ENCODE results near the gene CDC25C.
"Not testable (repeated sequence)": the region's sequence is repeated elsewhere in the genome, so short reads cannot be mapped to it uniquely, and the experiment has no call there.

The CDC25C gene

DNA sequence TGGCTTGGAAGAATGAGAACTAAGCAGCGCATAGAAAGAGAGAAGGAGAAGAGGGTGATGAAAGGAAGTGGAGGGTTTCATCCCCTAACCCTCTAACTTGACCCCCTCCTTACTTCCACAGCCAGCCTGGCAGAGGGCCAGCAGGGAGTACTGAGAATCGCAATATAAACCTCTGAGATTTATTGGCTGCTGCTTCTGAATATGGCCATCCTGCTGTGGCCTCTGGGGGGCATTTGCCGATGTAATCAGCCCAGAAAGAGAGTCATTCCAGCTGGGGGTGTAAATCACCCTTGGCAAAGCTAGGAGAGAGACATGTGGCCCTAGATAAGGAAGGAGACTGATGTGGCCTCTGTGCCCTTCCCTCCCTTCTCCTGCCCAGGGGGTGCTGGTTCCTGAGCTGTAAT, 56.2 kb downstream of the CDC25C start:
- no peak for DNase-seq (ENCODE audit: low read depth)

GRCh38 chr5:138274189-138274853, 57.3 kb downstream of the CDC25C start, which contains the start of gene GFRA3:
GFRA3 (minus strand) TSS chr5:138274621; CDS start chr5:138274424, 197 bp downstream.
- no peak for DNase-seq (ENCODE audit: low read depth)

GRCh38 chr5:138273834-138274188, 57.8 kb downstream of the CDC25C start:
- no peak for DNase-seq (ENCODE audit: low read depth)

GRCh38 chr5:138272681-138273080, 58.9 kb downstream of the CDC25C start:
- no peak for DNase-seq (ENCODE audit: low read depth)

GRCh38 chr5:138271281-138271680, 60.3 kb downstream of the CDC25C start:
- no peak for DNase-seq (ENCODE audit: low read depth)

DNA sequence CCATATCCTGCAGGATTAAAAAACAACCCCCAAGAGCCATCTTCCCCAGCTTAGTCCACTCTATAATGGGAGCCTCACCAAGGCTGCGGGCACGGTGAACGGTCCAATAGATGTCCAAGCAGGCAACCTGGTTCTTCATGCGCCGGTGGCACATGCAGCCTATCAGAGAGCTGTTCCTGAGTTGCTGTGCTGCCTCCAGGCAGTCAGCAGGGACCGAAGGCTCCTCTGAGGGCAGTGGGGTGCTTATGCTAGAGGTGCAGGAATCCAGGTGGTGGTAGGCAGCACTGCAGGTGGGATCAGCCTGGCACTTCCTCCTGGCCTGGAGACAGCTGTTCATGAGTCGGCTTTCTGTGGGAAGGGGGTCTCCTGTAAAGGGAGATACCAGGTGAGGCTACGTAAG, 67.4 kb downstream of the CDC25C start:
- no peak for DNase-seq (ENCODE audit: low read depth)

DNA sequence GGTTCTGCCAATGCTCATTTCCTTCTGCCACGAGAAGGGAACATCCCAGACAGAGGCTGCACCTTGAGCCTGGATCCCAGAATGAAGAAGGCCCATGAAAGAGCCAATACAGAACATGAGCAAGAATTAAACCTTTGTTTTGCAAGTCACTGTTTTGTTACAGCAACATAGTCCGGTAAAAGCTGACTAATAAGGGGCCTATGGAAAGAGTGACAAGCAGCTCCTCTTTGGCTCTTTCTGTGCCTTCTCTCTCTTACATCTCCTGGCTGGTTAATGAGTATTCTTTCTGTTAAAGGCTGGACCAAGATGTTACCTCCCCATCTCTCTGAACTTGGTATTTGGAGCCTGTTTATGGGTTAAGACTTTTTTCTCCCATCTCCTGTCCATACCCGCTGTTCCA, 68.0 kb downstream of the CDC25C start:
- DNase-seq (ENCODE audit: low read depth), result no peak

GRCh38 chr5:138258704-138259292, 72.8 kb downstream of the CDC25C start:
- DNase-seq (ENCODE audit: low read depth), result no peak

GRCh38 chr5:138257583-138257982, 74.0 kb downstream of the CDC25C start:
- DNase-seq (ENCODE audit: low read depth), result no peak

GRCh38 chr5:138252944-138253343, 78.7 kb downstream of the CDC25C start:
- no peak for DNase-seq (ENCODE audit: low read depth)

GRCh38 chr5:138247800-138248199, 83.8 kb downstream of the CDC25C start:
- not testable (repeated sequence) for DNase-seq (ENCODE audit: low read depth)

- no peak for DNase-seq (ENCODE audit: low read depth)
These were observed 84.8 kb downstream of the CDC25C start for GRCh38 chr5:138246822-138247221.

DNA sequence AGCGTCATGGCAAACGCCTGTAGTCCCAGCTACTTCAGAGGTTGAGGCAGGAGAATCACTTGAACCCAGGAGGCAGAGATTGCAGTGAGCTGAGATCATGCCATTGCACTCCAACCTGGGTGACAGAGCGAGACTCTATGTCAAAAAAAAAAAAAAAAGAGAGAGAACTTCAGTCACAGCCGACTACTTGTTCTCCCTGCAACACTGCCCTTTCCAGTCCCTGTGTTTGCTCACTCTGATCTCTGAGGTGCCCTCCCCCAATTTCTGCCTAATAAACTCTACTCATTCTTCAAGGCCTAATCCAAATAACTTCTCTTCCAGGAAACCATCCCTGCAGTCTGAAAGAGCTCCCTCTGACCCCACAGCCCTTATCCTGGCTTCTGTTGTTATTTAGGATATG, 85.3 kb downstream of the CDC25C start:
- no peak for DNase-seq (ENCODE audit: low read depth)

- DNase-seq (ENCODE audit: low read depth), result no peak
These were observed 85.9 kb downstream of the CDC25C start for GRCh38 chr5:138245717-138246116.

DNA sequence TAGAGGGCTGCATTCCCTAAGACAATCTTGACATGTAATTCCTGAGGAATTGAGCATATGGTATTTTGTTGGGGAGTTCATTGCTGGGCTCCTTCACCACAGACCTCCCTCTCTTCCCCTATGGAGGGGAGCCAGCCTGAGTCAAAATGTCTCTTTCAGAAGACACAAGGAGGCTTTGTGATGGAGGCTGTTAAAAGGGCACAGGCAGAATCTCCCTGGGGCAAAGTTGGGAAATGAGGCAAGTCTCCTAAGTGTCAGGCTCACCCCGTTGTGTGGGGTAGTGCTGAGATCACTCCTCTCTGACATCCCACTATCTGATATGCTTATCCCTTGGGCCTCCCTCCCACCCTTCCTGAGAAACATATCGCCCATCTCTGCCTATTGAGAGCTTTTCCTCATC, 87.8 kb downstream of the CDC25C start:
- DNase-seq (ENCODE audit: low read depth), result no peak

GRCh38 chr5:138241688-138242571, 89.7 kb downstream of the CDC25C start:
- no peak for DNase-seq (ENCODE audit: low read depth)

DNA sequence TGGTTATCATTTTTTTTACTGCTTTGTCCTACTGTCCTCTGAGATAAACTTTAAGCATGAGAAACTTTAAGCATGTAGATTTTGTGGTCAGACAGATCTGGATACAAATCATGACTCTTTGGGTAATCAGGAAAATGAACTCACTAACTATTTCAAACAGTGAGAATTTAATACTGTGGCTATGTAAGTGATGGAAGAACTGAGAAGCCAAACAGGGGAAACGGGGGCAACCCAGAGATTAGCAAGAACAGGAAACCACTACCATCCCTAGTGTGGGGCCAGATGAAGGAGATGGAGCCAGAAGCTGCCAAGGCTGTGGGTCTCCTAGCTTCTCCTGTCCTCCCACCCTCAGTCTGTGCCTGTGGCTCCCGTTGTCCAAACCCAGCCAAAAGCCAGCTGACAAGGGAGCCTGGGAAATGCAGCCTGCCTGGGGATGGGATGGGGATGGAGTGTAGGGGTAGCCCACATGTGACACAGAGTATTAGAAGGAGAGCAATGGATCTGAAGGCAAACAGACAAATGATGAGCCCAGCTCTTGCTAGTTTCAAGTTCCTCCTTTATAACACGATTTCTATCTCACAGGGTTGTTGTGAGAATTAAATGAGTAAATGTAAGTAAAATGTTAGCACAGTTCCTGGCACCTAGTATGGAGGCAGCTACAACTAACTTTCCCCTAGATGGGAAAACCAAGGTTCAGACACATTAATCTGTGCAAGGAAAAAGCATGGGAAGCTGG, 90.8 kb downstream of the CDC25C start:
- no peak for DNase-seq (ENCODE audit: low read depth)

DNA sequence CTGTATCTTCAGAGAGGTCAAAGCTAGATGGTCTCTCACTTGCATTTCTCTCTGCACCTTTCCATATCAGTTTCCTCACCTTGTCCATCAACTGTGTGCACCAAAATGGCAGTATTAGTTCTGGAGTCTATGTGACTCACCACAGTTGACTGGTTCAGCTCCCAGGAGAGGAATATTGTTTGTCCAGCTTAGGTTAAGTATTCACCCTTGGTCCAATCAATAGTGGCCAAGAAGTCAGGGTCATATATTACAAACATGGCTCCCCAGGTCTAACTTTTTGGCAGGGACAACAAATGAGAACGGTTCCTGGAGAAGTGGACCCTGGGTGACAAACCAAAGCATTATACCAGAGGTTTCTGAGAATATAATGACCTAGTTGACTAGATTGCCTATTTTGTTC, 93.6 kb downstream of the CDC25C start:
- no peak for DNase-seq (ENCODE audit: low read depth)

All from HS-27A (cell line).